Fibroblast of lung (primary cell): ENCODE data around the gene ITSN1. TPM values are rescaled to one million over a fixed set of nuclear protein-coding genes. Genes with fewer than 3 reads are reported as not detected.

Experiments
- DNase-seq, 2 donors: peaks; one replicate each; pipeline versions ENCODE4 v3.0.0 to v3.0.0-alpha.2; 2010; ENCODE audit warnings: low read depth in 2 of 2
- H2AFZ ChIP-seq: 2 replicates; pipeline ENCODE4 v1.5.1; 2012; ENCODE audit warnings: low read length, control low read depth, inconsistent platforms
- H3K27ac ChIP-seq: 2 replicates; pipeline ENCODE4 v1.5.1; 2011; ENCODE audit warnings: low read length, control low read depth; ENCODE audit not compliant: insufficient read depth
- H3K27me3 ChIP-seq: 2 replicates; pipeline ENCODE4 v1.5.1; 2011; ENCODE audit warnings: mild to moderate bottlenecking, low read length; ENCODE audit not compliant: control insufficient read depth, insufficient read depth
- H3K36me3 ChIP-seq: 2 replicates; pipeline ENCODE4 v1.5.1; 2011; ENCODE audit warnings: low read length; ENCODE audit not compliant: control insufficient read depth, insufficient read depth
- H3K4me1 ChIP-seq: 2 replicates; pipeline ENCODE4 v1.5.1; 2011; ENCODE audit warnings: low read length; ENCODE audit not compliant: control insufficient read depth, insufficient read depth; ENCODE audit errors: extremely low read depth
- H3K4me2 ChIP-seq: 2 replicates; pipeline ENCODE4 v1.5.1; 2011; ENCODE audit warnings: low read length, control low read depth; ENCODE audit not compliant: insufficient read depth; ENCODE audit errors: extremely low read depth
- H3K4me3 ChIP-seq, 4 experiments: fragments of 200-600 bp in 1 of 4; sonication (generic) in 1 of 4; replicated peaks in 1 of 4; 2 replicates each; pipeline ENCODE4 v1.5.1; 2011 to 2016; ENCODE audit warnings: low read length in 4 of 4, low read depth in 3 of 4, mild to moderate bottlenecking in 3 of 4, control low read depth in 2 of 4, inconsistent platforms in 1 of 4, mixed read lengths in 1 of 4; ENCODE audit not compliant: insufficient read depth in 1 of 4; ENCODE audit errors: control extremely low read depth in 1 of 4
- H3K79me2 ChIP-seq: 2 replicates; pipeline ENCODE4 v1.5.1; 2012; ENCODE audit warnings: mild to moderate bottlenecking, low read length, inconsistent platforms; ENCODE audit not compliant: control insufficient read depth, insufficient read depth
- H3K9ac ChIP-seq: 2 replicates; pipeline ENCODE4 v1.5.1; 2011; ENCODE audit warnings: mild to moderate bottlenecking, low read length, control low read depth; ENCODE audit not compliant: insufficient read depth
- H3K9me3 ChIP-seq: 2 replicates; pipeline ENCODE4 v1.5.1; 2012; ENCODE audit warnings: low read depth, low read length; ENCODE audit not compliant: control insufficient read depth, insufficient read depth
- H4K20me1 ChIP-seq: 2 replicates; pipeline ENCODE4 v1.5.1; 2011; ENCODE audit warnings: low read length; ENCODE audit not compliant: control insufficient read depth, insufficient read depth; ENCODE audit errors: extremely low read depth
- EZH2 ChIP-seq: IDR thresholded peaks from 2 replicates; pipeline ENCODE4 v1.5.1; 2012; ENCODE audit warnings: low read length, control low read depth, mild to moderate bottlenecking; ENCODE audit errors: missing control alignments
- polyA plus RNA-seq, 2 donors: library from polyadenylated mRNA; depleted of rRNA in 1 of 2; stranded (reverse) in 1 of 2; unstranded in 1 of 2; fragments of >200 nt; gene quantifications; 2 replicates each; pipeline ENCODE4 v1.2.1, GENCODE V29; 2011 to 2012; ENCODE audit warnings: missing spikeins in 1 of 2
- total RNA-seq: library from RNA; depleted of rRNA; stranded (reverse); fragments of >200 nt; gene quantifications from 2 replicates; pipeline ENCODE4 v1.2.1, GENCODE V29; 2014
- TF ChIP-seq, protein P1 (sequence below), 2 donors: IDR thresholded peaks in 1 of 2; conservative IDR thresholded peaks in 1 of 2; 1 replicate in 1 of 2; 2 replicates in 1 of 2; pipeline ENCODE4 v1.5.1; 2011 to 2012; ENCODE audit warnings: low read length in 2 of 2, control low read depth in 1 of 2, inconsistent platforms in 1 of 2, low read depth in 1 of 2, mild to moderate bottlenecking in 1 of 2

ITSN1 gene
- total and polyA plus RNA-seq, 2 donors (not counting 1 experiment from before 2014, with no cell fraction given), result 34.7 to 63.1 TPM

DNA sequence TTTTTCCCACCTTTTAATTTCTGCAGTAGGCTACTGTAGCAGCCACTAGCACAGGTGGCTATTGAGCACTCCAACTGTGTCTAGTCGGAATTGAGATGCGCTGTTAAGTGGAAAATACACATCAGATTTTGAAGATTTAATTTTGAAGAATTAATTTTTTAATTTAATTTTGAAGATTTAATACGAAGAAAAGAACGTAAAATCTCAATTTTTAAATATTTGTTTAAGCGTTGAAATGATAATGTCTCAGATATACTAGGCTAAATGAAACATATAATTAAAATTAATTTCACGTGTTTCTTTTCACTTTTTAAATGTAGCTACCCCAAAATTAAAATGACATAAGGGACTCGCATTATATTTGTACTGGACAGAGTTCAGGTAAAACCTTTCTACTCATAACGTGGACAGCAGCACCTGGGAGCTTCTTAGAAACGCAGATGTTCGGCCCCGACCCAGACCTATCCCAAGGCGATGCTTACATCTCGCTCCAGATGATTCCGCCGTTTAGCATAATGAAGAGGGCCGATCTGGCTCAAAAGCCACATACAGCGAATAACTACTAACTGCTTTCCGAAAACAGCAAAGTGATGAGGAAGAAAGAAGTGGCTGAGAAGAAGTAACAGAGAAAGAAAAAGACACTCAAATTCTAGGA is 1.5 kb upstream of the ITSN1 start:
- DNase-seq, result peak; percentile 28 to 36
- peak overlapping the region; percentile 83 for H3K9ac ChIP-seq
- no peaks in the 10 kb centered on the region for H3K27me3 ChIP-seq
- no peaks in the 10 kb centered on the region for H4K20me1 ChIP-seq
- peaks cover 3% of the 10 kb centered on the region for H3K4me1 ChIP-seq
- H3K27ac ChIP-seq, result peak overlapping the region; percentile 92
- no peaks in the 10 kb centered on the region for H3K9me3 ChIP-seq
- H3K36me3 ChIP-seq, result no peaks in the 10 kb centered on the region
- H3K4me2 ChIP-seq, result peak overlapping the region; percentile 64
- no peak for TF ChIP-seq EZH2
- TF ChIP-seq, protein P1, sequence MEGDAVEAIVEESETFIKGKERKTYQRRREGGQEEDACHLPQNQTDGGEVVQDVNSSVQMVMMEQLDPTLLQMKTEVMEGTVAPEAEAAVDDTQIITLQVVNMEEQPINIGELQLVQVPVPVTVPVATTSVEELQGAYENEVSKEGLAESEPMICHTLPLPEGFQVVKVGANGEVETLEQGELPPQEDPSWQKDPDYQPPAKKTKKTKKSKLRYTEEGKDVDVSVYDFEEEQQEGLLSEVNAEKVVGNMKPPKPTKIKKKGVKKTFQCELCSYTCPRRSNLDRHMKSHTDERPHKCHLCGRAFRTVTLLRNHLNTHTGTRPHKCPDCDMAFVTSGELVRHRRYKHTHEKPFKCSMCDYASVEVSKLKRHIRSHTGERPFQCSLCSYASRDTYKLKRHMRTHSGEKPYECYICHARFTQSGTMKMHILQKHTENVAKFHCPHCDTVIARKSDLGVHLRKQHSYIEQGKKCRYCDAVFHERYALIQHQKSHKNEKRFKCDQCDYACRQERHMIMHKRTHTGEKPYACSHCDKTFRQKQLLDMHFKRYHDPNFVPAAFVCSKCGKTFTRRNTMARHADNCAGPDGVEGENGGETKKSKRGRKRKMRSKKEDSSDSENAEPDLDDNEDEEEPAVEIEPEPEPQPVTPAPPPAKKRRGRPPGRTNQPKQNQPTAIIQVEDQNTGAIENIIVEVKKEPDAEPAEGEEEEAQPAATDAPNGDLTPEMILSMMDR (conservative IDR thresholded peaks at IDR 0.05 in 1 of 2, IDR thresholded peaks at IDR 0.05 in 1 of 2; ENCODE audit: low read depth in 1 of 2, low read length in 2 of 2), result no peak
- H3K4me3 ChIP-seq, result peak overlapping the region; percentile 75 to 97 (median 89)
- H3K79me2 ChIP-seq, result peaks cover 57% of the 10 kb centered on the region
- H2AFZ ChIP-seq, result peak overlapping the region; percentile 97

DNA sequence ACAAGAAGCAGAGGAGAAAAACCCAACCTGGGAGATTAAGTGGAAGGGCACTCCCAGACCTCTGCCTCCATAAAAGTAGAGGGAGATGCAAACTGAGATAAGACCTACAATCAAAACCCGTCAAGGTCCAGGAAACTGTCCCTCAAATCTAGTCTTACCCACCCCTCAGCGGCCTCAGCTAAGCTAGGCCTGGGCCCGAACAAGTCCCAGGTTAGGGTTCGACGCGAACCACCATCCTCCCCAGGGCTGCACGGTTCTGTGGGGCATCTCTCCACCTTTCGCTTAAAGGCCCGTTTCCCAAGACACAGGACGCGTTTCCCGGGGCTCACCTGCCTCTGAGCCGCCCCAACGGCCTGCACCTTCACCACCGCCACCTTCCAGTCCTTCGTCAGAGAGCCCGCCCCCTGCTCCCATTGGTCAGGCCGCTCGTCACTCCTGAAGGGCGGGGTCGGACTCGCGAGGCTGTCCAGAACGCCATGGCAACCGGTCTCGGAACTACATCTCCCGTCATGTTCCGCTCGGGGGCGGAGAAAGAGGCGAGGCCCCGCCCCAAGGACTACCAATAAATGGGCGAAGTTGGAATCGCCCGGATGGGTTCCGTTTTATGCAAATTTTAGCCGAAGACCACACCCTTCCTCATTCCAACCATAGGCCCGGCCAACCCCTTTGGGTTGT is 812 bp upstream of the ITSN1 start, which contains the start of gene CRYZL1:
CRYZL1 (minus strand) TSS at position 390 of the 675 bp plus-strand sequence. CDS start 10,190 bp downstream, outside the sequence.
- no peaks in the 10 kb centered on the region for H3K9me3 ChIP-seq
- H3K4me1 ChIP-seq, result peaks cover 3% of the 10 kb centered on the region
- H3K36me3 ChIP-seq, result no peaks in the 10 kb centered on the region
- DNase-seq, result peak; percentile 100
- TF ChIP-seq, protein P1 (conservative IDR thresholded peaks at IDR 0.05 in 1 of 2, IDR thresholded peaks at IDR 0.05 in 1 of 2; ENCODE audit: low read depth in 1 of 2, low read length in 2 of 2), result no peak
- no peak for TF ChIP-seq EZH2
- H3K9ac ChIP-seq, result peak within 1 kb of the TSS; percentile 83
- peak within 1 kb of the TSS; percentile 75 to 97 (median 89) for H3K4me3 ChIP-seq
- H3K79me2 ChIP-seq, result peaks cover 61% of the 10 kb centered on the region
- peak within 1 kb of the TSS; percentile 92 for H3K4me2 ChIP-seq
- peak within 1 kb of the TSS; percentile 92 for H3K27ac ChIP-seq
- H3K27me3 ChIP-seq, result no peaks in the 10 kb centered on the region
- peak within 1 kb of the TSS; percentile 98 for H2AFZ ChIP-seq
- no peaks in the 10 kb centered on the region for H4K20me1 ChIP-seq

DNA sequence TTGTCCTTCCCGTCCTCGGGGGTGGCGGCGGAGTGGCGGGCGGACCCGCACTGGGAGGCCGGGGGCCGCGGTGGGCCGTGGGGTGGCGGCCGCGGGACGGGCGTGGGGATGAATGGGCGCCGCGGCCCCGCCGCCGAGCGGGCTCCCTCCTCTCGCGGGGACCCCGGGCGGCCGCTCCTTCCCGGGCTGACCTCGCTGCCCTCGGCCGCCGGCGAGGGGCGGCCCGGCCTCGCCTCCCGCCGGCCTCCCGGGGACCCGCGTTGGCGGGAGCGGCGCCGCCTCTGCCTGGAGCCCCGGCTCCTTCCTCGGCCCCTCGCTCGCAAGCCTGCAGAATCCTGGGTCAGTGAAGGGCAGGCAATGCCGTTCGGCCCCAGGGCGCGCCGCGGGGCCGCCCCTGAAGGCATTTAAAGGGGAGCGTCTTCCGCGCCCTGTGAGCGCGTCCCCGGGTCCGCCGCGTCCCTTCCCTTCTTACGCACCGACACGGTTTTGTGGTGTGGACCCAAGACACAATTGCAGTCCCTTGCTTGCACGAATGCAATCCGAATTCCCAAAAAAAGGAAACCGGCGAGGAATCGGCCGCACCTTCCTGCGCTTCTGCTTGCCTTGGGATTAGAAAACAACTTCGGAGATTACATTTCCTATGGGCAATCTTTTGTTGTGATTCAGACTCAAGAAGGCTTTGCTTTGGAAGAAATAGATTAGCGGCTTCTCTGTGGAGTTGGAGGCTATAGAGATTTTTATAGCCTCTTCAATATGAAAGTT is 776 bp downstream of the ITSN1 start:
- H3K9ac ChIP-seq, result peak overlapping the region; percentile 63
- DNase-seq, result peak; percentile 37 to 38
- H4K20me1 ChIP-seq, result no peaks in the 10 kb centered on the region
- H3K79me2 ChIP-seq, result peaks cover 74% of the 10 kb centered on the region
- no peaks in the 10 kb centered on the region for H3K9me3 ChIP-seq
- H3K36me3 ChIP-seq, result no peaks in the 10 kb centered on the region
- H3K4me1 ChIP-seq, result peaks cover 3% of the 10 kb centered on the region
- H3K27me3 ChIP-seq, result no peaks in the 10 kb centered on the region
- TF ChIP-seq, protein P1 (conservative IDR thresholded peaks at IDR 0.05 in 1 of 2, IDR thresholded peaks at IDR 0.05 in 1 of 2; ENCODE audit: low read depth in 1 of 2, low read length in 2 of 2), result no peak
- no peak for TF ChIP-seq EZH2
- H2AFZ ChIP-seq, result peak overlapping the region; percentile 64
- H3K4me3 ChIP-seq, result peak overlapping the region; percentile 79 to 97 (median 84)
- peak overlapping the region; percentile 69 for H3K27ac ChIP-seq
- peak overlapping the region; percentile 93 for H3K4me2 ChIP-seq
